H9 (cell line): Measurements from ENCODE around the gene TICRR. TPM values are rescaled to one million over a fixed set of nuclear protein-coding genes. Genes with fewer than 3 reads are reported as not detected.

Experiments used
- DNase-seq: peaks from one replicate; pipeline ENCODE4 v3.0.0-alpha.2; 2017
- H2AFZ ChIP-seq: one replicate; pipeline ENCODE4 v1.6.1; 2013; ENCODE audit warnings: mild to moderate bottlenecking, low read length, control low read depth, moderate library complexity
- H2AK5ac ChIP-seq: 2 replicates; pipeline ENCODE4 v1.6.1; 2013; ENCODE audit warnings: low read length, control low read depth, mixed read lengths; ENCODE audit not compliant: insufficient read length
- H2BK120ac ChIP-seq: one replicate; pipeline ENCODE4 v1.6.1; 2013; ENCODE audit warnings: low read depth, mild to moderate bottlenecking, low read length, control low read depth, inconsistent platforms; ENCODE audit not compliant: poor library complexity, severe bottlenecking
- H2BK12ac ChIP-seq: 2 replicates; pipeline ENCODE4 v1.6.1; 2013; ENCODE audit warnings: low read length, control low read depth, mixed read lengths, low read depth; ENCODE audit not compliant: insufficient read length
- H2BK15ac ChIP-seq: 2 replicates; pipeline ENCODE4 v1.6.1; 2013; ENCODE audit warnings: low read depth, low read length, control low read depth
- H2BK20ac ChIP-seq: one replicate; pipeline ENCODE4 v1.6.1; 2013; ENCODE audit warnings: low read depth, mild to moderate bottlenecking, low read length, control low read depth, inconsistent platforms; ENCODE audit not compliant: poor library complexity, severe bottlenecking
- H2BK5ac ChIP-seq: 2 replicates; pipeline ENCODE4 v1.6.1; 2013; ENCODE audit warnings: low read length, control low read depth, mixed read lengths; ENCODE audit not compliant: insufficient read length
- H3K14ac ChIP-seq: 2 replicates; pipeline ENCODE4 v1.6.1; 2013; ENCODE audit warnings: low read length, control low read depth; ENCODE audit not compliant: insufficient read depth
- H3K18ac ChIP-seq: 2 replicates; pipeline ENCODE4 v1.6.1; 2013; ENCODE audit warnings: low read depth, mild to moderate bottlenecking, mixed read lengths, low read length, control low read depth; ENCODE audit not compliant: insufficient read length
- H3K23ac ChIP-seq: 2 replicates; pipeline ENCODE4 v1.6.1; 2013; ENCODE audit warnings: low read length, control low read depth, mixed read lengths, low read depth; ENCODE audit not compliant: insufficient read length
- H3K23me2 ChIP-seq: 2 replicates; pipeline ENCODE4 v1.6.1; 2013; ENCODE audit warnings: low read depth, mild to moderate bottlenecking, mixed read lengths, low read length, control low read depth; ENCODE audit not compliant: insufficient read length, poor library complexity, severe bottlenecking
- H3K27ac ChIP-seq: 2 replicates; pipeline ENCODE4 v1.5.1; 2013; ENCODE audit warnings: low read length, control low read depth, mixed read lengths, low read depth; ENCODE audit not compliant: insufficient read length
- H3K27me3 ChIP-seq: 2 replicates; pipeline ENCODE4 v1.6.1; 2013; ENCODE audit warnings: low read length, control low read depth, inconsistent platforms; ENCODE audit not compliant: insufficient read depth
- H3K4ac ChIP-seq: 2 replicates; pipeline ENCODE4 v1.6.1; 2013; ENCODE audit warnings: low read depth, mild to moderate bottlenecking, control low read depth, inconsistent platforms, low read length, moderate library complexity
- H3K4me1 ChIP-seq: 2 replicates; pipeline ENCODE4 v1.6.1; 2013; ENCODE audit warnings: low read length, control low read depth, inconsistent platforms; ENCODE audit not compliant: insufficient read depth
- H3K4me2 ChIP-seq: 2 replicates; pipeline ENCODE4 v1.6.1; 2013; ENCODE audit warnings: low read length, control low read depth, mixed read lengths; ENCODE audit not compliant: insufficient read length, insufficient read depth
- H3K56ac ChIP-seq: 2 replicates; pipeline ENCODE4 v1.6.1; 2013; ENCODE audit warnings: low read depth, mild to moderate bottlenecking, mixed read lengths, low read length, control low read depth; ENCODE audit not compliant: insufficient read length
- H3K79me1 ChIP-seq: 2 replicates; pipeline ENCODE4 v1.6.1; 2013; ENCODE audit warnings: low read depth, mild to moderate bottlenecking, moderate library complexity, low read length, control low read depth, inconsistent platforms; ENCODE audit not compliant: insufficient read depth, poor library complexity, severe bottlenecking
- H3K79me2 ChIP-seq: 2 replicates; pipeline ENCODE4 v1.6.1; 2013; ENCODE audit warnings: low read length, control low read depth, inconsistent platforms; ENCODE audit not compliant: insufficient read depth
- H3K9ac ChIP-seq: 2 replicates; pipeline ENCODE4 v1.6.1; 2013; ENCODE audit warnings: low read length, control low read depth, mixed read lengths; ENCODE audit not compliant: insufficient read length; ENCODE audit errors: extremely low read depth
- H3K9me3 ChIP-seq: one replicate; pipeline ENCODE4 v1.6.1; 2013; ENCODE audit warnings: low read depth, low read length, inconsistent platforms; ENCODE audit not compliant: control insufficient read depth
- H3T11ph ChIP-seq: one replicate; pipeline ENCODE4 v1.6.1; 2013; ENCODE audit warnings: mild to moderate bottlenecking, low read length, control low read depth, inconsistent platforms
- H4K20me1 ChIP-seq: one replicate; pipeline ENCODE4 v1.6.1; 2013; ENCODE audit not compliant: control insufficient read depth, insufficient read length, insufficient read depth
- H4K5ac ChIP-seq: 2 replicates; pipeline ENCODE4 v1.6.1; 2013; ENCODE audit warnings: low read depth, mild to moderate bottlenecking, mixed read lengths, low read length, control low read depth; ENCODE audit not compliant: insufficient read length
- H4K8ac ChIP-seq: replicated peaks from 2 replicates; pipeline ENCODE4 v1.6.1; 2013; ENCODE audit warnings: low read length, control low read depth, mixed read lengths, low read depth; ENCODE audit not compliant: insufficient read length
- H4K91ac ChIP-seq: 2 replicates; pipeline ENCODE4 v1.6.1; 2013; ENCODE audit warnings: low read depth, mild to moderate bottlenecking, moderate library complexity, mixed read lengths, low read length, control low read depth; ENCODE audit not compliant: insufficient read length
- H3K27ac Mint-ChIP-seq, 3 experiments: 2 replicates in 2 of 3; 3 replicates in 1 of 3; pipeline ENCODE4 v1.8.0; 2020 to 2021; ENCODE audit warnings: mixed read lengths in 3 of 3, mild to moderate bottlenecking in 1 of 3, moderate library complexity in 1 of 3
- H3K27me3 Mint-ChIP-seq: 2 replicates; pipeline ENCODE4 v1.8.0; 2021; ENCODE audit warnings: low read depth, mild to moderate bottlenecking, moderate library complexity, mixed read lengths
- H3K36me3 Mint-ChIP-seq, 3 experiments: 2 replicates in 2 of 3; 3 replicates in 1 of 3; pipeline ENCODE4 v1.8.0; 2020 to 2021; ENCODE audit warnings: low read depth in 3 of 3, mixed read lengths in 3 of 3; ENCODE audit not compliant: insufficient read depth in 1 of 3
- H3K4me1 Mint-ChIP-seq, 2 experiments: 2 replicates each; pipeline ENCODE4 v1.8.0; 2020; ENCODE audit warnings: mixed read lengths in 2 of 2
- H3K4me3 Mint-ChIP-seq, 2 experiments: 2 replicates in 1 of 2; 3 replicates in 1 of 2; pipeline ENCODE4 v1.8.0; 2020 to 2021; ENCODE audit warnings: mild to moderate bottlenecking in 2 of 2, mixed read lengths in 2 of 2, moderate library complexity in 1 of 2
- H3K9me3 Mint-ChIP-seq, 2 experiments: 2 replicates in 1 of 2; 3 replicates in 1 of 2; pipeline ENCODE4 v1.8.0; 2020; ENCODE audit warnings: mild to moderate bottlenecking in 2 of 2, mixed read lengths in 2 of 2, moderate library complexity in 1 of 2
- WGBS: extraction: QIAGEN DNeasy Blood & Tissue Kit; methylation state at CpG from one replicate; pipeline ENCODE4 v1.1.7; 2013; ENCODE audit warnings: missing lambda C conversion rate, low lambda C conversion rate, mixed read lengths; ENCODE audit not compliant: insufficient read length; ENCODE audit errors: extremely low coverage; 5-methylcytosine and 5-hydroxymethylcytosine counted together
- total RNA-seq: library from RNA; stranded (reverse); gene quantifications from 2 replicates; pipeline ENCODE4 v1.2.1, GENCODE V29; 2021
- TF ChIP-seq, protein P1 (sequence below): fragments of 200-600 bp; sonication (generic); conservative IDR thresholded peaks from 3 replicates; pipeline ENCODE4 v1.8.0; 2021; ENCODE audit warnings: antibody characterized with exemption, mild to moderate bottlenecking

Gene TICRR
- total RNA-seq, 1 experiment from 2014 or later = 26.0 TPM

DNA sequence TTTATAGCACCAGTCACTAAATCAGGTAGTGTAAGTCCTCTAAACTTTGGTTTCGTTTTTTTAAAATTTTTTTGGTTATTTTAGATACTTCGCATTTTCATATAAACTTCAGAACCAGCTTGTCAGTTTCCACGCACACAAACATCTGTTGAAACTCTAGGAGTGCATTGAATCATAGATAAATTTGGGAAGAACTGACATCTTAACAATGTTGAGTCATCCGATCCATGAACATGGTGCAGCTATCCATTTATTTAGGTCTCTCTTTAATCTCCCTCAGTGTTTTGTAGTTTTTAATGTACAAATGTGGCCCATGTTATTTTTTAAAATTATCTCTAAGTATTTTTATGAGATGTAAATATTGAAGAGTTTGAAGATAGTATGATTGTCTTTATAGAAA lies 17.7 kb downstream of the TICRR start:
- H3K9me3 Mint-ChIP-seq = no peaks in the 10 kb centered on the region
- Histone ChIP-seq H3K79me2 (no peaks in the 10 kb centered on the region), H3K4me1 (no peaks in the 10 kb centered on the region)

More for the DNA sequence above, 17.7 kb downstream of the TICRR start:
- Mint-ChIP-seq H3K36me3 (peaks cover 46 to 62% (median 62%) of the 10 kb centered on the region in 3 experiments), H3K4me1 (peaks cover 0 to 2% of the 10 kb centered on the region in 2 experiments; a peak in 1 of 4 replicates), H3K27me3 (no peaks in the 10 kb centered on the region), H3K4me3 (no peak overlapping the region), H3K27ac (no peak overlapping the region; a peak in 2 of 7 replicates)
- Histone ChIP-seq H3K23me2 (no peaks in the 10 kb centered on the region), H4K8ac (no peak overlapping the region), H3K14ac (no peak overlapping the region), H2BK5ac (no peak overlapping the region), H4K20me1 (no peaks in the 10 kb centered on the region), H2AFZ (no peak overlapping the region), H2BK15ac (no peak overlapping the region), H2BK12ac (no peak overlapping the region), H3K4ac (no peak overlapping the region), H3K18ac (no peak overlapping the region), H3K9ac (no peak overlapping the region), H3K27ac (no peak overlapping the region), H3K4me2 (no peak overlapping the region), H4K5ac (no peak overlapping the region), H3K23ac (no peak overlapping the region), H3T11ph (no peak overlapping the region), H4K91ac (no peak overlapping the region), H2BK120ac (no peak overlapping the region), H3K56ac (no peak overlapping the region), H3K79me1 (peaks cover 3% of the 10 kb centered on the region), H3K27me3 (no peaks in the 10 kb centered on the region), H3K9me3 (no peaks in the 10 kb centered on the region), H2AK5ac (no peak overlapping the region), H2BK20ac (no peak overlapping the region)
- no CpG with 5 or more reads among the region's 4 CpGs for WGBS
- TF ChIP-seq, protein P1, sequence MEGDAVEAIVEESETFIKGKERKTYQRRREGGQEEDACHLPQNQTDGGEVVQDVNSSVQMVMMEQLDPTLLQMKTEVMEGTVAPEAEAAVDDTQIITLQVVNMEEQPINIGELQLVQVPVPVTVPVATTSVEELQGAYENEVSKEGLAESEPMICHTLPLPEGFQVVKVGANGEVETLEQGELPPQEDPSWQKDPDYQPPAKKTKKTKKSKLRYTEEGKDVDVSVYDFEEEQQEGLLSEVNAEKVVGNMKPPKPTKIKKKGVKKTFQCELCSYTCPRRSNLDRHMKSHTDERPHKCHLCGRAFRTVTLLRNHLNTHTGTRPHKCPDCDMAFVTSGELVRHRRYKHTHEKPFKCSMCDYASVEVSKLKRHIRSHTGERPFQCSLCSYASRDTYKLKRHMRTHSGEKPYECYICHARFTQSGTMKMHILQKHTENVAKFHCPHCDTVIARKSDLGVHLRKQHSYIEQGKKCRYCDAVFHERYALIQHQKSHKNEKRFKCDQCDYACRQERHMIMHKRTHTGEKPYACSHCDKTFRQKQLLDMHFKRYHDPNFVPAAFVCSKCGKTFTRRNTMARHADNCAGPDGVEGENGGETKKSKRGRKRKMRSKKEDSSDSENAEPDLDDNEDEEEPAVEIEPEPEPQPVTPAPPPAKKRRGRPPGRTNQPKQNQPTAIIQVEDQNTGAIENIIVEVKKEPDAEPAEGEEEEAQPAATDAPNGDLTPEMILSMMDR = no peak
- DNase-seq = no peak
